ENCODE measurements around the gene SLC9A3. TPM values are rescaled to one million over a fixed set of nuclear protein-coding genes. Genes with fewer than 3 reads are reported as not detected.

SLC9A3 gene
- total RNA-seq, 1 experiment from 2014 or later: 9.1 TPM

- no peak for DNase-seq (ENCODE audit: extremely low read depth, low read depth)
Observed at GRCh38 chr5:466661-467310, 57.5 kb downstream of the SLC9A3 start.

- DNase-seq (ENCODE audit: extremely low read depth, low read depth): no peak
Observed at GRCh38 chr5:465591-466403, 58.5 kb downstream of the SLC9A3 start.

- DNase-seq (ENCODE audit: extremely low read depth, low read depth): no peak
Observed at GRCh38 chr5:464843-465590, 59.2 kb downstream of the SLC9A3 start.

- no peak for DNase-seq (ENCODE audit: extremely low read depth, low read depth)
Observed at GRCh38 chr5:464446-464842, 59.8 kb downstream of the SLC9A3 start.

- no peak for DNase-seq (ENCODE audit: extremely low read depth, low read depth)
Observed at GRCh38 chr5:463952-464351, 60.3 kb downstream of the SLC9A3 start.

- DNase-seq (ENCODE audit: extremely low read depth, low read depth): no peak
Observed at GRCh38 chr5:463301-463700, 60.9 kb downstream of the SLC9A3 start.

- DNase-seq (ENCODE audit: extremely low read depth, low read depth): no peak
Observed at GRCh38 chr5:462051-462481, 62.2 kb downstream of the SLC9A3 start.

- no peak for DNase-seq (ENCODE audit: extremely low read depth, low read depth)
Observed at GRCh38 chr5:460273-460625, 64.0 kb downstream of the SLC9A3 start.

- DNase-seq (ENCODE audit: extremely low read depth, low read depth): no peak
Observed at GRCh38 chr5:459562-460272, 64.5 kb downstream of the SLC9A3 start.

- DNase-seq (ENCODE audit: extremely low read depth, low read depth): no peak
Observed at GRCh38 chr5:458547-459353, 65.5 kb downstream of the SLC9A3 start.

GRCh38 chr5:457195-457961 is 66.9 kb downstream of the SLC9A3 start:
- no peak for DNase-seq (ENCODE audit: extremely low read depth, low read depth)

- DNase-seq (ENCODE audit: extremely low read depth, low read depth): no peak
Observed at GRCh38 chr5:456351-457194, 67.7 kb downstream of the SLC9A3 start.

GRCh38 chr5:455806-456205 is 68.4 kb downstream of the SLC9A3 start:
- no peak for DNase-seq (ENCODE audit: extremely low read depth, low read depth)

GRCh38 chr5:454936-455335 is 69.3 kb downstream of the SLC9A3 start:
- DNase-seq (ENCODE audit: extremely low read depth, low read depth): no peak

- no peak for DNase-seq (ENCODE audit: extremely low read depth, low read depth)
Observed at GRCh38 chr5:453725-454481, 70.3 kb downstream of the SLC9A3 start.

GRCh38 chr5:452978-453710 is 71.1 kb downstream of the SLC9A3 start:
- DNase-seq (ENCODE audit: extremely low read depth, low read depth): no peak
